ENCODE results near the gene MED13L.

- TF ChIP-seq POLR2AphosphoS5 (IDR thresholded peaks at IDR 0.05; ENCODE audit: low read depth, low read length) (no peak), SIN3A (IDR thresholded peaks at IDR 0.05; ENCODE audit: borderline replicate concordance, insufficient read depth, low read length) (no peak), TAF1 (IDR thresholded peaks at IDR 0.05; ENCODE audit: borderline replicate concordance, insufficient read depth, low read length) (no peak), REST (IDR thresholded peaks at IDR 0.05; ENCODE audit: insufficient read depth in 1 of 2, low read depth in 2 of 2, low read length in 2 of 2) (no peak), FOXP2 (optimal IDR thresholded peaks at IDR 0.05; ENCODE audit: borderline replicate concordance, extremely low read depth, extremely low read length, insufficient read depth) (no peak)
Measured at GRCh38 chr12:116246490-116247179, 30.9 kb downstream of the MED13L start.

Data from PFSK-1 (cell line).